Left ventricle myocardium superior (tissue), 1 donor: ENCODE data around the gene OR2V2. TPM values are rescaled to one million over a fixed set of nuclear protein-coding genes. Genes with fewer than 3 reads are reported as not detected.
"Not testable (repeated sequence)": the region's sequence is repeated elsewhere in the genome, so short reads cannot be mapped to it uniquely, and the experiment has no call there.

Source experiments
- ATAC-seq: fragments of 200-7000 bp; cut with Tn5 transposase; one replicate; pipeline ENCODE4 v1.9.1; 2020; ENCODE audit warnings: mild to moderate bottlenecking, moderate library complexity
- DNase-seq: peaks from one replicate; pipeline ENCODE4 v3.0.0-alpha.2; 2020
- intact Hi-C: fragments of 100-400 bp; cut with micrococcal nuclease; formaldehyde crosslinking; loops from one replicate; pipeline ENCODE4 v1.11.0; 2022
- total RNA-seq: library from RNA; stranded (reverse); fragmentation: NEBNext Ultra II Directional; extraction: Animal tissue kit (Norgen Biotek cat#: 25700); gene quantifications from one replicate; pipeline ENCODE4 v1.2.1, GENCODE V29; 2021
- donor health status: DM: no; HTN: yes; CAD: no; lungs with severe emphysema.

Gene OR2V2
- total RNA-seq, 1 donor from 2014 or later = not detected

DNA sequence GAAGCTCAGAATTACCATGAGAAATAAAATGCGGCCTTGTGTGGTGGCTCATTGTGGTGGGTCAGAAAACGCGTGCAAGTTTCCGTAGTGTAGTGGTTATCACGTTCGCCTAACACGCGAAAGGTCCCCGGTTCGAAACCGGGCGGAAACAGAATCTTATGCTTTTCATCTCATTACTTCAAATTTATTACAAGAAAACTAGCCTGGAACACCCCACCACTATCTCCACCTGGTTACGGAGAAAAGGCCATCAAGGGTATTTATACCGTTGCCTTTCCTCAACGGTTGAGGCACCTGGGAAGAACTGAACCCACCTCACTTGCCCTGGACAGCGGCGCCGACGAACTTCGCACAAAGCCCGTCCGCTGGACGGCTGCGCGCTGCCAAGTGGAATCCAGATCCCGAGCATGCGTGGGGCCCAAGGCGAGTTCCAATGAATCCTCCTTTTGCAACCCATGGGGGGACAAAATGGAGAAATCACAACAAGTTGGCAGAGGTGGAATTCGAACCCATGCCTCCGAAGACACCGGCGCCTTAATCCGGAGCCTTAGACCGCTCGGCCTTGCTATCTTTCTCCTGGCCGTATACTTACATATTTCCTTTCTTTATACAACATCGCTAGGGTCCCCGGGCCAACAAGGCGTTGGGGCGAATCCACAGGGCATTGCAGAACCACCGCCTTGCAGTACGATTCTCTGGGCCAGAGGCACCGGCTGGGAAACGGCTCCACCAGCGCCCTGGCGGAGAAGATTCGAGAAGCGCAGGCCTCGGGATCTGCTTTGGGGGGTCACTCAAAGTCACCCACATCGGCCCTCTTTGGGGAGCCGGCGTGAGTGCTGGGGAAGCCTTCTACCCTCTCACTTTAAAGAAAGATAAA lies 16.9 kb downstream of the OR2V2 start:
- no peak for DNase-seq
- intact Hi-C loops = no loop called here
- ATAC-seq = no peak

DNA sequence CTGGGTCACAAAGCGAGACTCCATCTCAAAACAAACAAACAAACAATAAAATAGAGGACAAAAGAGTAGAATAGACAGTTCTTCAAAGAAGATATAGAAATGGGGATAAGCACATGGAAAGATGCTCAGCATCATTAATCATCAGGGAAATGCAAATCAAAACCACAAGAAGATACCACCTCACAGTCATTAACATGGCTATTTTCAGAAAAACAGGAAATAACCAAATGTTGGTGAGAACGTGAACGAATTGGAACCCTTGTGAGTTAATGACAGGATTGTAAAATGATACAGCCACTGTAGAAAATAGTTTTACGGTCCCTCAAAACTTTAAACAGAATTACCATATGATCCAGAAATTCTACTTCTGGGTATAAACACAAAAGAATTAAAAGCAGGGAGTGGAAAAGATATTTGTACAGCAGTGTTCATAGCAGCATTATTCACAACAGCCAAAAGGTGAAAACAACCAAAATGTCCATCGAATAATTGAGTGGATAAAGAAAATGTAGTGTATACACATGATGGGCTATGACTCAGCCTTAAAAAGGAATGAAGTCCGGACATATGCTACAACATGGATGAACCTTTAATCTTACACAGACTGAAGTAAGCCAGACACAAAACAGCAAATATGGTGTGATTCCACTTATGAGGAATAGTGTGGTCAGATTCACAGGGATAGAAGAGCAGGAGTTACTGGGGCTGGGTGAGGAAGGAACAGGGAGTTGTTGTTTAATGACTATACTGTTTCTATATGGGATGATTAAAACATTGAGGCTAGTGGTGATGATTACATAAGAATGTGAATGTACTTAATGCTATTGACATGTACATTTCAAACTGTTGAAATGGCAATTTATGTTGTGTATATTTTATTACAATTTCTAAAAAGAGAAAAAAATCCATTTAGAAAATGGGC lies 19.7 kb downstream of the OR2V2 start:
- no peak for DNase-seq
- ATAC-seq = no peak
- intact Hi-C loops = no loop called here

DNA sequence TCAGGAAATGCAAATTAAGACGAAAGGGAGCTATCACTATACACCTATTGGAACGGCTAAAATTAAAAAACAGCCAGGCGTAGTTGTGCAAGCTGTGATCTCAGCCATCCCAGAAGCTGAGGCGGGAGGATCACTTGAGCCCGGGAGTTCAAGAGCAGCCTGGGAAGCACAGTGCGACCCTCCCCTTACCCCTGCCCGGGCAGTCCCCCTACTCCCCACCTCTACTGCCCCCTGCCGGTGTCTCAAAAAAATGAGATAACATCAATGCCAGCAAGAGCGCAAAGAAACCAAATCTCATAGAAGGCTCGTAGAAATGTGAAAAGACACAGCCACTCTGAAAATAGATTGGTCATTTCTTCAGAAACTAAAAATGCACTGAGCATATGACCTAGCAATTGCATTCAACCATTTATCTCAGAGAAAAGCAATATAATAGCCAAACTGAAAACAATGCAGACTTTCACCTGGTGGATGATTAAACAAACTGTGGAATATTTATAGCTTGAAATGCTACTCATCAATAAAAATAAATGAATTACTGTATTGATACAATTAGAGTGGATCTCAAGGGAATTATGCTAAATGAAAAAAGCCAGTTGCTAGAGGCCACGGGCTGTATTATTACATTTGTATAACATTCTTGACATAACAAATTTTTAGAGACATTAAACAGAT lies 20.6 kb downstream of the OR2V2 start:
- DNase-seq (no peak), ATAC-seq (no peak)
- intact Hi-C loops = no loop called here

DNA sequence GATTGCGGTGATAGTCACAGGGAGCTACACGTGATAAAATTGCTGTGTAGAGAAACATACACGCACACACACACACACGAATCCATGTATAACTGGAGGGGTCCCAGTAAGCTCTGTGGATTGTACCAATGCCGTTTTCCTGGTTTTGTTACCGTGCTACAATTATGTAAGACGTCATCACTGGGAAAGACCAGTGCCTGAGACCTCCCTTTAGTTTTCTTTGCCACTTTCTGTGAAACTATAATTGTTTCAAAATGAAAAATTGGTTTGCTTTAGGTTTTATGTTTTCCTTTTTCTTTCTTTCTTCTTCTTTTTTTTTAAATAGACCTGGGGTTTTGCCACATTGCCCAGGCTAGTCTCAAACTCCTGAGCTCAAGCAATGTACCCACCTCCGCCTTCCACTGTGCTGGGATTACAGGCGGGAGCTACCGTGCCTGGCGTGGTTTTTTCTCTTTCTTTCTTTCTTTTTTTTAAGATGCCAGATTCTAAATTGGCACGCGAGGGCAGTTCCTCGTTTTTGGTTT lies 21.3 kb downstream of the OR2V2 start:
- ATAC-seq (no peak), DNase-seq (no peak)
- intact Hi-C loops = no loop called here

DNA sequence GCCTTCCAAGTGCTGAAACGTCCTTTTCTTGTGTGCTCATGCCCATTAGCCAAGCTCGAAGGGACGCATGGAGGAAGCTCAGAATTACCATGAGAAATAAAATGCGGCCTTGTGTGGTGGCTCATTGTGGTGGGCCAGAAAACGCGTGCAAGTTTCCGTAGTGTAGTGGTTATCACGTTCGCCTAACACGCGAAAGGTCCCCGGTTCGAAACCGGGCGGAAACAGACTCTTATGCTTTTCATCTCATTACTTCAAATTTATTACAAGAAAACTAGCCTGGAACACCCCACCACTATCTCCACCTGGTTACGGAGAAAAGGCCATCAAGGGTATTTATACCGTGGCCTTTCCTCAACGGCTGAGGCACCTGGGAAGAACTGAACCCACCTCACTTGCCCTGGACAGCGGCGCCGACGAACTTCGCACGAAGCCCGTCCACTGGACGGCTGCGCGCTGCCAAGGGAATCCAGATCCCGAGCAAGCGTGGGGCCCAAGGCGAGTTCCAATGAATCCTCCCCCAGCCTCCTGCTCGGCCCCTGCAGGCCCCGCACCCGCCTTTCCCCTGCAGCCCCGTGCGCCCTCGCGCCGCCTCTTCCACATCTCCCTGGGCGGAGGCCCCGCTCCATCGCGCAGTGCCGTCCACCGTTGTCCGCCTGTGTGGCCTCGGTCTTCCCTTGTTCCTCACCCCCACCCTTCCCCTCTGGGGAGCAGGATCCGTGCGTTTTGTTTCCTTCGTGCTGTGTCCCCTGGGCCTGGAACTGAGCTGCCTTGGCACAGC lies 22.3 kb downstream of the OR2V2 start:
- DNase-seq = peak; percentile 48
- intact Hi-C loops = not testable (repeated sequence)
- ATAC-seq = peak; percentile 38

DNA sequence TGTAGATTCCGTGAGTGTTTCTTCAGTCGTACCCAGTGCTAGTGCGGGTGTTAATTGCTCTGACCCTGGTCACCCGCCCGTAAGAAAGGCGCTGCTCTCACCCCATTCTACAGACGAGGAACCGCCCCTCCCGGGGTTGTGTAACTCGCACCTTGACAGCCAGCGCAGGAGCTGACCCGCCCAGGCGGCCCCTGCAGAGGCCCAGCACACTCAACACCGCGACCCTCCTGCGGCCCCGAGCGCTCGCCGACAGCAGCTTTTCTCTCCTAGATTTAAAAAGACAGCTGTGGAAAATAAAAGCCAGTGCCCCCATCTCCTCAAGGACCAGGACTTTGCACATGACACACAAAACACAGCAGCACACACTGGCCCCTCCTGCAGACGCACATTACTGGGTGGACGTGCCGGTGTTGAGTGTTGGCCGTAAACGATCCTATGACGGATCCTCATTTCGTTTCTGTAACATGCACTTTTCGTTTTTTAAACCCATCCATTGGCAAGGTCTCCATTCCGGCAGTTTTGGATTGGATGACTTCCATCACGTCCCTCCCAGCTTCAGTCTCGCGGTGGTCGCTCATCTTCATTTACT lies 22.9 kb downstream of the OR2V2 start:
- no peak for ATAC-seq
- intact Hi-C loops = no loop called here
- DNase-seq = no peak

DNA sequence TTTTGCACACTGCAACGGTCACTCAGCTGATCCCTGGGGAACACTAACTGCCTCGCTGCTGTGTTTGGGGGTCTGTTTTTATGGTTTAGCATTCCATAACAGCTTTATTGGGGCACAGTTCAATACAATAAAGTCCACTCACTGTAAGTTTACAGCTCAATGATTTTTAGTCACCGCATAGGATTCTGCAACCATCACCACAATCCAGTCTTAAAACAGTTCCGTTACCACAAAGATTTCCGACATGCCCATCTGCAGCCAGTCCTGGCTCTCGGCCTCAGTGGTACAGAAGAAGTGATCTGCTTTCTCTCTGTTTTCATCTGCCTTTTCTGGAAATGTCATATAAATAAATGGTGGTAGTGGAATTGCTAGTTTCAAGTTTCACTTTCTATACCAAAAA lies 23.6 kb downstream of the OR2V2 start:
- DNase-seq (no peak), ATAC-seq (no peak)
- intact Hi-C loops = no loop called here

DNA sequence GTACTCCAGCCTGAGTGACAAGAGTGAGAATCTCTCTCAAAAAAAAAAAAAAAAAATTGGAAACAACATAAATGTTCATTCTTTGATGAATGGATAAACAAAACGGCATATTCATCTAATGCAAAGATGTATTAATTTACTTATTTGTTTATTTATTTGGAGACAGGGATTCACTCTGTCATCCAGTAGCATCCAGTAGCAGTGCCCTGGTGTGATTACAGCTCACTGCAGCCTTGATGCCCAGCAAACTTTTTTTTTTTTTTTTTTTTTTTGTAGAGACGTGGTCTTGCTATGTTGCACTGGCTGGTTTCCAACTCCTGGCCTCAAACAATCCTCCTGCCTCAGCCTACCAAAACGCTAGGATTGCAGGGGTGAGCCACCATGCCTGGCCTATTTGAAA lies 24.4 kb downstream of the OR2V2 start:
- intact Hi-C loops = no loop called here
- ATAC-seq (no peak), DNase-seq (no peak)

DNA sequence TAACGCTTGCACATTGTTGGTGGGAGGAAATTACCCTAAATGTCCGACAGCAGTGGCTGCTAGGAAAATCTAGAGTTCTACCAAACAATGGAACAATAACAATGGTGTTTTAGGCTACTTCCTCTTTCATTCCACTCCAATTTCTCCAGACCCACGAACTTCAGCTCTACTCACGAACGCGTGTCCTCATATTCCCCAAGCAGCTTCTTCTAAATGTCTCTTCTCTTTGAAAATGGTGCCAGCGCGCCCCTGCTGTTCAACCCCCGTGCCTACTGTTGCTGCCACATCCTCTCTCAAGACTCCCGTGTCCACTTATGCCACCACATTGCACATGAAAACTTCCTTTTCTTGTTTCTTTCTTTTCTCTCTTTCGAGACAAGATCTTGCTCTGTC lies 25.6 kb downstream of the OR2V2 start:
- no peak for DNase-seq
- intact Hi-C loops = no loop called here
- ATAC-seq = no peak

DNA sequence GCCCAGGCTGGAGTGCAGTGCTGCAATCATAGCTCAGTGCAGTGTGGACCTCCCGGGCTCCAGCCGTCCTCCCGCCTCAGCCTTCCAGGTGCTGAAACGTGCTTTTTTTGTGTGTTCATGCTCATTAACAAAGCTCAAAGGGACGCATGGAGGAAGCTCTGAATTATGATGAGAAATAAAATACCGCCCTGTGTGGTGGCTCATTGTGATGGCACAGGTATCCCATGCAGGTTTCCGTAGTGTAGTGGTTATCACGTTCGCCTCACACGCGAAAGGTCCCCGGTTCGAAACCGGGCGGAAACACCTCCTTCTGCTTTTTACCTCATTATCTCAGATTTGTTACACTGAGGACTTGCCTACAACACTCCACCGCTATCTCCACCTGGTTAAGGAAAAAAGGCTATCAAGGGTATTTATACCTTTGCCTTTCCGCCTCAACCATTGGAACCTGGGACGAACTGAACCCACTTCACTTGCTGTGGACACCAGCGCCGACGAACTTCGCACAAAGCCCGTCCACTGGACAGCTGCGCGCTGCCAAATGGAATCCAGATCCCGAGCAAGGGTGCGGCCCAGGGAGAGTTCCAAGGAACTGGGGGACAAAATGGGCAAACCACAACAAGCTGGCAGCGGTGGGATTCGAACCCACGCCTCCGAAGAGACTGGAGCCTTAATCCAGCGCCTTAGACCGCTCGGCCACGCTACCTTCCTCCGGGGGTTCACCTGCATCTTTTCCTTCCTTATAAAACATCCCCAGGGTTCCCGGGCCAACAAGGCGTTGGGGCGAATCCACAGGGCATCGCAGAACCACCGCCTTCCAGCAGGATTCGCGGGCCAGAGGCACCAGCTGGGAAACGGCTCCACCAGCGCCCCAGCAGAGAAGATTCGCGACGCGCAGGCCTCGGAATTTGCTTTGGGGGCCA lies 26.3 kb downstream of the OR2V2 start:
- ATAC-seq (no peak), DNase-seq (no peak)
- intact Hi-C loops = no loop called here

DNA sequence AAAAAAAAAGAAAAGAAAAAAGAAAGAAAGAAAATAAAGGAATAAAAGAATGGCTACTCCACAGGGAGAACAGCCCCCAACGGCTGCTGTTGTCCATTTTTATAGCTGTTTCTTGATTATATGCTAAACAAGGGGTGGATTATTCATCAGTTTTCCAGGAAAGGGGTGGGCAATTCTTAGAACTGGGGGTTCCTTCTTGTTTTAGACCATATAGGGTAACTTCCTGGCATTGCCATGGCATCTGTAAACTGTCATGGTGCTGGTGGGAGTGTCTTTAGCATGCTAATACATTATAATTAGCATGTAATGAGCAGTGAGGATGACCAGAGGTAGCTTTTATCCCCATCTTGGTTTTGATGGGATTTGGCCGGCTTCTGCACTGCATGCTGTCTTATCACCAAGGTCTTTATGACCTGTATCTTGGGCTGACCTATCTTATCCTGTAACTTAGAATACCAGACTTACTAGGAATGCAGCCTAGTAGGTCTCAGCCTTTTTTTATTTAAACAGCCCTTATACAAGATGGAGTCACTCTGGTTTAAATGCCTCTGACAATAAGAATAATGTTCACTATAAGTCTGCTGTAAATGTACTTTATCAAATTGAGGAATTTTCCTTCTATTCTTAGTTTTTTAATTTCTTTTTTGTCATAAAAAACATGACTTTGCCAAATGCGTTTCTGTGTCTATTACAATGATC lies 29.0 kb downstream of the OR2V2 start:
- DNase-seq (no peak), ATAC-seq (no peak)
- intact Hi-C loops = no loop called here

DNA sequence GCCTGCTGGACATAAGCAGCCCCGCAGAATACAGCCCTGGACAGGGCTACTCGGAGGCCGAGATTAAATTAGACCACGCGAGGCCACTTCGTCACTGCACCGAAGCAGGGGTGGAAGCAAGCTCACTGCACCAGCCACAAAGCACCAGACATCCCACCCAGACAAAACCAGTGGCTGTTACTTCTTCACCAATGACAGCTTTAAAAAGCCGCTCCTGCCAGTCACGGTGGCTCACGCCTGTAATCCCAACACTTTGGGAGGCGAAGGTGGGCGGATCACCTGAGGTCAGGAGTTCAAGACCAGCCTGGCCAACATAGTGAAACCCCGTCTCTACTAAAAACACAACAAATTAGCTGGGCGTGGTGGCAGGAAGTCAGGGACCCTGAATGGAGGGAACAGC lies 30.2 kb downstream of the OR2V2 start:
- intact Hi-C loops, ATAC-seq, DNase-seq: not testable (repeated sequence)

DNA sequence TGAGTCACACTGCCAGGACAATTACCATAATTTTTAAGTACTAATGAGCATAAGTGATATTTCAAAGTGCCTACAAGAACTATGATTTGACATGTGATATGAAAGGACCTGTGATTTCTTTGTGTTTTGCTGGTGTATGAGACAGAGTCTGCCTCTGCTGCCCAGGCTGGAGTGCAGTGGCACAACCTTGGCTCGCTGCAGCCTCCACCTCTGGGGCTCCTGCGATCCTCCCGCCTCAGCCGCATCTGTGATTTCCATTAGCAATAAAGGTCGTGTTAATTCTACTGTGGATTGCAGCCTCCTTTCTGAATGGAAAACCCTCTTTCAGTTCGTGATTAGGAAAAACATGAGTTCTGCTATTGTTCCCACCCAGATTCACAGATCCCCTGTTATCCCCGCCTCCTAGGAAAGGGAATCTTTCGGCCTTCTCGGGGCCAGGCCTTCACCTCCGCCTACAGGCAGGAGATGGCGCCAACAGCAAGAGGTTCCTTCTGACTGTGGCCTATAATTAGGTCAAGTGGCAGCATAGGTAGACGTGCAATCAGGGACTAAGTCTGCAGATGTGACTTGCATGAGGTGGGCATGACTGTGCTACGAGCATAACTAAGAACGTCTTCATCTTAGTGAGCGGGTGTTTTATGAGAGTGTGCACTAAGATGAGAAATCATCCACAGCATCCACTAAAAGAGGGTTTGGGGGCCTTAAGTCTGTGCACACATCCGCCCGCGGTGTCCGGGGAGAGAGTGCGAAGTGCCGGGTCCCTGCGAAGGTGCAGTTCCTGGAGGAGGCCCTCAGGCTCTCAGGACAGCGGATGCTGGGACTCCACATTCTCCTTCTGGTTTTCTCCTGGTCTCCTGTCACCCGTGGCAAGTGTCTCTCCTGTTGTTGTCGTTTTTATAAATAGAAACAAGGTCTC lies 34.5 kb downstream of the OR2V2 start:
- intact Hi-C loops = loop anchor here (10.0 kb wide), 1 partner anchor 63 kb away; the partner anchor contains the start of gene RACK1
- DNase-seq (peak; percentile 77), ATAC-seq (peak; percentile 87)

DNA sequence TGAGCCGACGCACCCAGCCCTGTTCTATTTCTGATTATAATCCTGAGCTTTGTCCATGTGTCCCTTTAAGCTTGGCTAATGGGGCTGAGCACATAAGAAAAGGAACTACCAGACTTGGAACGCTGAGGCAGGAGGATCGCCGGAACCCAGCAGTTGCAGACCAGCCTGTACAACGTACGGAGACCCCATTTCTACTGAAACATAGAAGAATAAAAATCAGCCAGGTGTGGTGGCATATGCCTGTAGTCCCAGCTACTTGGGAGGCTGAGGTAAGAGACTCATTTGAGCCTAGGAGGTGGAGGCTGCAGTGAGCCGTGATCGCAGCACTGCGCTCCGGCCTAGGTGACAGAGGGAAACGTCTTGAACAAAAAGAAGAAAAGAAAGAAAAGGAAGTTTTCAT lies 35.3 kb downstream of the OR2V2 start:
- intact Hi-C loops = loop anchor here (10.0 kb wide), 1 partner anchor 62 kb away; the partner anchor contains the start of gene RACK1
- ATAC-seq (no peak), DNase-seq (no peak)

DNA sequence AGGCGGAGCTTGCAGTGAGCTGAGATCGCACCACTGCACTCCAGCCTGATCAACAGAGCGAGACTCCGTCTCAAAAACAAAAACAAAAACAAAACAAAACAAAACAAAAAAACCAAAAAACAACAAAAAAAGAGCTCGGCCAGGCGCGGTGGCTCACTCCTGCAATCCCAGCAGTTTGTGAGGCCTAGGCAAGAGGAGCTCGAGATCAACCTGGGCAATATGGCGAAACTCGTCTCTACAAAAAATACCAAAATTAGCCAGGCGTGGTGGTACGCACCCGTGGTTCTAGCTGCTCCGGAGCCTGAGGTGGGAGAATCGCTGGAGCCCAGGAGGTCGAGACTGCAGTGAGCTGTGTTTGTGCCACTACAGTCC lies 37.4 kb downstream of the OR2V2 start:
- ATAC-seq (no peak), DNase-seq (no peak)
- intact Hi-C loops = loop anchor here (10.0 kb wide), 1 partner anchor 60 kb away; the partner anchor contains the start of gene RACK1
